GM12872 (cell line): Measurements from ENCODE around the gene DNAJB6.

Experiments
- TF ChIP-seq, protein P1 (sequence below): IDR thresholded peaks from 3 replicates; pipeline ENCODE4 v1.5.1; 2011; ENCODE audit warnings: low read depth, mild to moderate bottlenecking, low read length, moderate library complexity; ENCODE audit not compliant: insufficient read depth

DNAJB6 gene

DNA sequence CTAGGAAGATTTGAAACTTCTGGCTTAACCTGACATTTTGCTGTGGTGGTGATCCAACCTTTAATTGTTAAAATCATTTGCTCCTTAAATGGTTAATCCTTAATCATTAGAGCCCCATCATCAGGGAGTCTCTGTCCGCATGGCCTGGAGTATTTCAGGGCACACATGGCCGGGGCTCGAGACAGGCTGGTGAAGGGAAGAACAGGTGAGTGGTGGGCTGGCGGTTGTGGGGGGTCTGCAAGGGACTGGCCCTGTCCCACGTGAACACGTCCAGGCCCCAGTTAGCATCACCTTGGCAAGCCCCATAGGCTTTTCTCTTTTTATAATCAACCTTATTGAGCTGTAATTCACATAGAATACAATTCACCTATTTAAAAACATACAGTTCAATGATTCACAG lies 109.5 kb downstream of the DNAJB6 start:
- TF ChIP-seq, protein P1, sequence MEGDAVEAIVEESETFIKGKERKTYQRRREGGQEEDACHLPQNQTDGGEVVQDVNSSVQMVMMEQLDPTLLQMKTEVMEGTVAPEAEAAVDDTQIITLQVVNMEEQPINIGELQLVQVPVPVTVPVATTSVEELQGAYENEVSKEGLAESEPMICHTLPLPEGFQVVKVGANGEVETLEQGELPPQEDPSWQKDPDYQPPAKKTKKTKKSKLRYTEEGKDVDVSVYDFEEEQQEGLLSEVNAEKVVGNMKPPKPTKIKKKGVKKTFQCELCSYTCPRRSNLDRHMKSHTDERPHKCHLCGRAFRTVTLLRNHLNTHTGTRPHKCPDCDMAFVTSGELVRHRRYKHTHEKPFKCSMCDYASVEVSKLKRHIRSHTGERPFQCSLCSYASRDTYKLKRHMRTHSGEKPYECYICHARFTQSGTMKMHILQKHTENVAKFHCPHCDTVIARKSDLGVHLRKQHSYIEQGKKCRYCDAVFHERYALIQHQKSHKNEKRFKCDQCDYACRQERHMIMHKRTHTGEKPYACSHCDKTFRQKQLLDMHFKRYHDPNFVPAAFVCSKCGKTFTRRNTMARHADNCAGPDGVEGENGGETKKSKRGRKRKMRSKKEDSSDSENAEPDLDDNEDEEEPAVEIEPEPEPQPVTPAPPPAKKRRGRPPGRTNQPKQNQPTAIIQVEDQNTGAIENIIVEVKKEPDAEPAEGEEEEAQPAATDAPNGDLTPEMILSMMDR = no peak

DNA sequence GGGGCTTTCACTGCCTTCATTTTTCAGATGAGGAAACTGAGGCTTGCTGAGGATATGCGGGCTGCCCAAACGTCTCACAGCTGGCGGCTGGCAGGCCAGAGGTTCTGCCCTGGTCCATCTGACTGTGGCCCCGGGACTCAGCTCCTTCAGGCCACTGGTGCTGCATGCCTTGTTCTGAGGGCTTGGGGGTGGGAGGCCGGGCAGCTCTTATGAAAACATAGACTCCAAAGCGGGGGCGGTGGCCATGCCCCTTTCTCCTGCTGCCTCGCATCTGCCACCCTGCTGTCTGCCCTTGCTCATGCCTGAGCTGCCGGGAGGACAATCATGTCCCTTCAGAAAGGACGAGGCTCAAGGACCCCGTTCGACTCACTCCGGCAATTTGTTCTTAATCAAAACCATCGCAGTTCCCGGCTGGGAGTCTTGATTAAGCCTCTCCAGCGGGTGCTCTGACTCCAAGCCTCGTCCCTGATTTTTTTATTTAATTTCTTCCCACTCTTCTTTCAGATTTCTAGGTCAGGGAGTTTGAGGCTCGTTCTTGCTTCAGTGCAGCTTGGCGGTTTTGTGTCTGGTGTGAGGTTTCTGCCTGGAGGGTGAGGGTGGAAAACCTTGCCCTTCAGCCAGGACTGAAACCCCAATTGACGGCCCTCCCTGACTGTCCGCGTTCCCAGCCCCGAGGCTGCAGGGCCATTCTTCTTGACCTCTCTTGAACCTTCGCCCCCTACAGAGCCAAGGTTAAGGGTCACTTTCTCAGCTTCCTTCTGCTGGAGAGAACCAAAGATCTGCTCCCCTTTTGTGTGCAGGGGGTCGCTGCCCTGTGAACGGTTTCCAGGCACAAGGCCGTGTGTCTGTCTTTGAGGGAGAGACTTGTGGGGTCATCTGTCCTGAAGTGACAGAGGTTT lies 120.8 kb downstream of the DNAJB6 start:
- TF ChIP-seq, protein P1 = no peak

DNA sequence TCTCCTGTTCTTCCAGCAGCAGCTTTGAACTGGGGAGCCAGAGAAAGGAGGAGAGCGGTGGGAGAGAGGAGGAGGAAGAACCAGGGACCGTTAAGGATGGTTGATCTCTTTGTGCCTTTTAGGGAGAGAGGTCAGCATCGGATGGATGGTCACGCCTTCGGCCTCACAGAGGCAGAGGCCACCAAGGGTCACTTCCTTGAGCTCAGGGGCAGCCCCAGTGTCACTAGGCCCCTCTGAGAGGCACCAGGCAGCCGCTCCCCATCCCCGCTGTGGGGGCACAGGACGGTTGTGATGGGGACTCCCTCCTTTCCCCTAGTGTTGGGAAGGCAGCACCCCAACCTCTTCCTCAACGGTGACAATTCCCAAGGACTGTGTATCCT lies 121.4 kb downstream of the DNAJB6 start:
- TF ChIP-seq, protein P1 = no peak

DNA sequence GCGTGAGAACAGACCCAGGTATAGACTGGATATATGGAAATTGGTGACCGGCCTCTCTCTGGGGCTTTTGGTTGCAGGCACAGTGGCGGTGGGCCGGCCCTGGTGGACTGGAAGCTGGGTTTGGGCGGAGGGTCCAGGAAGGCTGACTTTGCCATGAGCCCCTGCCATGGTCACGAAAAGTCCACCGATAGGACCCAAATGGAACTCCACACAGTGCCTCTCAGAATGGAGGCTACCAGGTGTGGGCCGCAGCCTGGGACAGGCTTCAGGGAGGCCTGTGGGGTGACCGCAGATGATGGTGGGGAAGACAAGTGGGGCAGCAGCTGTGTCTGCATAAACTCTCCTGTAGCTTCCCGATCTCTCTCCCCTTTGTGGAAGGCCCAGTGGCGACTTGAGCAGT lies 123.2 kb downstream of the DNAJB6 start:
- TF ChIP-seq, protein P1 = no peak

DNA sequence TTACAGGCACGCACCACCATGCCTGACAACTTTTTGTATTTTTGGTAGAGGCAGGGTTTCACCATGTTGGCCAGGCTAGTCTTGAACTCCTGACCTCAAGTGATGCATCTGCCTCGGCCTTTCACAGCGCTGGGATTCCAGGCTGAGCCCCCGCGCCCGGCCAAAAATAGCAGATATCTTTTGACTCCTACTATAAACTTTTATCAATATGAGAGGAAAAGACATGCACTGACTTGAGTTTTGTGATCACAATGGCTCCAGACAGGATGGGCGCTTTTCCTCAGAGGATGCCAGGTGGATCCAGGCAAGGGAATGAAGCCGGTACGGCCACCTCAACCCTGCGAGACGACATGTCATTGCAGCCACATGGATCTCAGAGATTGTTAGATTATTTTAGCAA lies 123.9 kb downstream of the DNAJB6 start:
- TF ChIP-seq, protein P1 = no peak

DNA sequence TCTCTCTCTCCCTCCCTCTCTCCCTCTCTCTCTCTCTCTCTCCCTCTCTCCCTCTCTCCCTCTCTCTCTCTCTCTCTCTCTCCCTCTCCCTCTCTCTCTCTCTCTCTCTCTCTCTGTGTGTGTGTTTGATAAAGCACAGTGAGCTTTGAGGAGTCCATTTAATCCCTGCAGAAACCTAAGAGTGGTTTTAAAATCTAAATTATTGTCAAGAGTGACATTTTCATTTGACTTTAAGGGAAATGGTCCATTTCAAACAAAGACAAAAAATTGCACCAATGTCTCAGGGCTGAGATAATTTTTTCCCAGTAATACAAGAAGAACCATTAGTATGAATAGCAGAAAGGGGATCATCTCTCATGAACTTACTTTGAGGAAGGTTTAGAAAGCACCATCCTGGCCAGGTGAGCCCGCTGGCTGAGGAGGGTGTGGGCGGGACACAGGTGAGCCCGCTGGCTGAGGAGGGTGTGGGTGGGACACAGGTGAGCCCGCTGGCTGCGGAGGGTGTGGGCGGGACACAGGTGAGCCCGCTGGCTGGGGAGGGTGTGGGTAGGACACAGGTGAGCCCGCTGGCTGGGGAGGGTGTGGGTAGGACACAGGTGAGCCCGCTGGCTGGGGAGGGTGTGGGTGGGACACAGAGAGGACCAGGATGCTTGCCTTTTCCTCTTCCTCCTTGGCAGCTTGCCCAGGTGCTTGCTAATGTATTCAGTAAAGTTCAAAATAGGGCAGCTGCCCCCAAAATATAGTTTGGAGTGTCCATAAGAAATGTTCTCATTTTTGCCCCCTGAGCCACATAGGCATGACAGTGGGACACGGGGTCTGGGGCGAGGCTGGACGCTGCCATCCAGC lies 125.0 kb downstream of the DNAJB6 start:
- TF ChIP-seq, protein P1 = no peak

DNA sequence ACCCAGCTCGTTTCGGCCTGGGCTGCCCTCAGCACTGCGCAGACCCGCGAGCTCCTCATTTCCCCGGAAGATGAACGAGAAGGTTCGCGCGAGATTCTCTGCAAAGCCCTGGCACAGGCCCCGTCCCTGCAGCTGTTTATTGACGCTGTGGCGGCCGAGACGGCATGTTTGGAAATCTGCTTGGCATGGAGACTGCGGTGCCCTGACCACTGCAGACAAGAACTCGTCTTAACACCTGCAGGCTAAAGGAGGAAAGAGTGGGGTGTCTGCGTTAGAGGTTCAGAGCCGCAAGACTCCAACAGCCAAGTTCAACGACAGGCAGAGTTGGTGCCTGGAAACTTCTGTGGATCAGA lies 125.6 kb downstream of the DNAJB6 start:
- TF ChIP-seq, protein P1 = no peak
